ENCODE results near the gene SCTR. TPM values are rescaled to one million over a fixed set of nuclear protein-coding genes. Genes with fewer than 3 reads are reported as not detected.

The SCTR gene
- total and polyA plus RNA-seq, 2 of the 13 experiments (the other 11 are each of a cell fraction or from before 2014, with no cell fraction given): not detected

DNA sequence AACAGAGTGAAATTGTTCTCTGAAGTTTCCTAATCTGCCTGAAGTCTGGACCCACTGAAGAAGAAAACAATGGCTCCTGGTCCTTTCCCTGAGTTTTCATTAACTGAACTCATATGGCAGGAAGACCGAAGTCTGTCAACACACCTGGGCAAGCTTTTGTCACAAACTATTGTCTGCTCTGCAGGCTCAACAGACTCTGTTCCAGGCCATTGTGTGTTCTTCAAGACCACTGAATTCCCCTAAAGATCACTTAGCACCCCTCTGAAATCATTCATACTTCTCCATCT is 99.2 kb downstream of the SCTR start (continued):
- TF ChIP-seq, protein P1, sequence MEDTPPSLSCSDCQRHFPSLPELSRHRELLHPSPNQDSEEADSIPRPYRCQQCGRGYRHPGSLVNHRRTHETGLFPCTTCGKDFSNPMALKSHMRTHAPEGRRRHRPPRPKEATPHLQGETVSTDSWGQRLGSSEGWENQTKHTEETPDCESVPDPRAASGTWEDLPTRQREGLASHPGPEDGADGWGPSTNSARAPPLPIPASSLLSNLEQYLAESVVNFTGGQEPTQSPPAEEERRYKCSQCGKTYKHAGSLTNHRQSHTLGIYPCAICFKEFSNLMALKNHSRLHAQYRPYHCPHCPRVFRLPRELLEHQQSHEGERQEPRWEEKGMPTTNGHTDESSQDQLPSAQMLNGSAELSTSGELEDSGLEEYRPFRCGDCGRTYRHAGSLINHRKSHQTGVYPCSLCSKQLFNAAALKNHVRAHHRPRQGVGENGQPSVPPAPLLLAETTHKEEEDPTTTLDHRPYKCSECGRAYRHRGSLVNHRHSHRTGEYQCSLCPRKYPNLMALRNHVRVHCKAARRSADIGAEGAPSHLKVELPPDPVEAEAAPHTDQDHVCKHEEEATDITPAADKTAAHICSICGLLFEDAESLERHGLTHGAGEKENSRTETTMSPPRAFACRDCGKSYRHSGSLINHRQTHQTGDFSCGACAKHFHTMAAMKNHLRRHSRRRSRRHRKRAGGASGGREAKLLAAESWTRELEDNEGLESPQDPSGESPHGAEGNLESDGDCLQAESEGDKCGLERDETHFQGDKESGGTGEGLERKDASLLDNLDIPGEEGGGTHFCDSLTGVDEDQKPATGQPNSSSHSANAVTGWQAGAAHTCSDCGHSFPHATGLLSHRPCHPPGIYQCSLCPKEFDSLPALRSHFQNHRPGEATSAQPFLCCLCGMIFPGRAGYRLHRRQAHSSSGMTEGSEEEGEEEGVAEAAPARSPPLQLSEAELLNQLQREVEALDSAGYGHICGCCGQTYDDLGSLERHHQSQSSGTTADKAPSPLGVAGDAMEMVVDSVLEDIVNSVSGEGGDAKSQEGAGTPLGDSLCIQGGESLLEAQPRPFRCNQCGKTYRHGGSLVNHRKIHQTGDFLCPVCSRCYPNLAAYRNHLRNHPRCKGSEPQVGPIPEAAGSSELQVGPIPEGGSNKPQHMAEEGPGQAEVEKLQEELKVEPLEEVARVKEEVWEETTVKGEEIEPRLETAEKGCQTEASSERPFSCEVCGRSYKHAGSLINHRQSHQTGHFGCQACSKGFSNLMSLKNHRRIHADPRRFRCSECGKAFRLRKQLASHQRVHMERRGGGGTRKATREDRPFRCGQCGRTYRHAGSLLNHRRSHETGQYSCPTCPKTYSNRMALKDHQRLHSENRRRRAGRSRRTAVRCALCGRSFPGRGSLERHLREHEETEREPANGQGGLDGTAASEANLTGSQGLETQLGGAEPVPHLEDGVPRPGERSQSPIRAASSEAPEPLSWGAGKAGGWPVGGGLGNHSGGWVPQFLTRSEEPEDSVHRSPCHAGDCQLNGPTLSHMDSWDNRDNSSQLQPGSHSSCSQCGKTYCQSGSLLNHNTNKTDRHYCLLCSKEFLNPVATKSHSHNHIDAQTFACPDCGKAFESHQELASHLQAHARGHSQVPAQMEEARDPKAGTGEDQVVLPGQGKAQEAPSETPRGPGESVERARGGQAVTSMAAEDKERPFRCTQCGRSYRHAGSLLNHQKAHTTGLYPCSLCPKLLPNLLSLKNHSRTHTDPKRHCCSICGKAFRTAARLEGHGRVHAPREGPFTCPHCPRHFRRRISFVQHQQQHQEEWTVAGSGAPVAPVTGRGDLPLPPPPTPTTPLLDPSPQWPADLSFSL (CRISPR knock-in tag; IDR thresholded peaks at IDR 0.05): no peak
- TF ChIP-seq RORA (CRISPR knock-in tag; IDR thresholded peaks at IDR 0.05) (no peak), ZNF3 (CRISPR knock-in tag; IDR thresholded peaks at IDR 0.05) (no peak), KDM2A (CRISPR knock-in tag; IDR thresholded peaks at IDR 0.05; ENCODE audit: borderline replicate concordance, low read depth) (no peak), ZNF337 (CRISPR knock-in tag; IDR thresholded peaks at IDR 0.05; ENCODE audit: borderline replicate concordance, low read depth) (no peak), NPAS2 (CRISPR knock-in tag; IDR thresholded peaks at IDR 0.05; ENCODE audit: borderline replicate concordance) (peak; percentile 25; the same call in 1 of the 2 replicates), HIVEP1 (CRISPR knock-in tag; IDR thresholded peaks at IDR 0.05) (no peak), SNRNP70 (IDR thresholded peaks at IDR 0.05; ENCODE audit: low read depth, low read length) (no peak), ZNF678 (CRISPR knock-in tag; IDR thresholded peaks at IDR 0.05) (no peak), NCOR1 (IDR thresholded peaks at IDR 0.05; ENCODE audit: borderline replicate concordance, low read length) (no peak), SYNCRIP (IDR thresholded peaks at IDR 0.05; ENCODE audit: insufficient read depth, low read depth, low read length) (no peak), JUN (CRISPR knock-in tag; IDR thresholded peaks at IDR 0.05) (no peak), POLR2AphosphoS2 (IDR thresholded peaks at IDR 0.05; ENCODE audit: low read depth, low read length) (no peak), IKZF4 (CRISPR knock-in tag; IDR thresholded peaks at IDR 0.05; ENCODE audit: borderline replicate concordance, low read depth, not compliant biosample characterization) (no peak), BCL6 (CRISPR knock-in tag; IDR thresholded peaks at IDR 0.05) (peak; percentile 65), HNRNPL (IDR thresholded peaks at IDR 0.05; ENCODE audit: low read depth, low read length) (no peak), IRX3 (CRISPR knock-in tag; IDR thresholded peaks at IDR 0.05; ENCODE audit: borderline replicate concordance, low read depth) (no peak), ISL2 (CRISPR knock-in tag; IDR thresholded peaks at IDR 0.05) (0 out of 2 replicates have a peak, but pooled peaks have one; percentile 18), KLF11 (CRISPR knock-in tag; IDR thresholded peaks at IDR 0.05) (no peak), SAP130 (CRISPR knock-in tag; IDR thresholded peaks at IDR 0.05; ENCODE audit: low read depth) (peak; percentile 38; the same call in 1 of the 2 replicates), THYN1 (CRISPR knock-in tag; IDR thresholded peaks at IDR 0.05; ENCODE audit: borderline replicate concordance, low read depth) (no peak), ZNF788 (CRISPR knock-in tag; IDR thresholded peaks at IDR 0.05; ENCODE audit: borderline replicate concordance) (no peak), BRCA1 (CRISPR knock-in tag; IDR thresholded peaks at IDR 0.05) (no peak)
- TF ChIP-seq, protein P2, sequence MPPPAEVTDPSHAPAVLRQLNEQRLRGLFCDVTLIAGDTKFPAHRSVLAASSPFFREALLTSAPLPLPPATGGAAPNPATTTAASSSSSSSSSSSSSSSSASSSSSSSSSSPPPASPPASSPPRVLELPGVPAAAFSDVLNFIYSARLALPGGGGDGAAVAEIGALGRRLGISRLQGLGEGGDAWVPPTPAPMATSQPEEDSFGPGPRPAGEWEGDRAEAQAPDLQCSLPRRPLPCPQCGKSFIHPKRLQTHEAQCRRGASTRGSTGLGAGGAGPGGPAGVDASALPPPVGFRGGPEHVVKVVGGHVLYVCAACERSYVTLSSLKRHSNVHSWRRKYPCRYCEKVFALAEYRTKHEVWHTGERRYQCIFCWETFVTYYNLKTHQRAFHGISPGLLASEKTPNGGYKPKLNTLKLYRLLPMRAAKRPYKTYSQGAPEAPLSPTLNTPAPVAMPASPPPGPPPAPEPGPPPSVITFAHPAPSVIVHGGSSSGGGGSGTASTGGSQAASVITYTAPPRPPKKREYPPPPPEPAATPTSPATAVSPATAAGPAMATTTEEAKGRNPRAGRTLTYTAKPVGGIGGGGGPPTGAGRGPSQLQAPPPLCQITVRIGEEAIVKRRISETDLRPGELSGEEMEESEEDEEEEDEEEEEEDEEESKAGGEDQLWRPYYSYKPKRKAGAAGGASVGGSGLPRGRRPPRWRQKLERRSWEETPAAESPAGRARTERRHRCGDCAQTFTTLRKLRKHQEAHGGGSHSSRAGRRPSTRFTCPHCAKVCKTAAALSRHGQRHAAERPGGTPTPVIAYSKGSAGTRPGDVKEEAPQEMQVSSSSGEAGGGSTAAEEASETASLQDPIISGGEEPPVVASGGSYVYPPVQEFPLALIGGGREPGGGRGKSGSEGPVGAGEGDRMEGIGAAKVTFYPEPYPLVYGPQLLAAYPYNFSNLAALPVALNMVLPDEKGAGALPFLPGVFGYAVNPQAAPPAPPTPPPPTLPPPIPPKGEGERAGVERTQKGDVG (CRISPR knock-in tag; IDR thresholded peaks at IDR 0.05; ENCODE audit: borderline replicate concordance): no peak
